Astrocyte of the cerebellum (primary cell): Measurements from ENCODE around the gene EPHA4.

ENCODE experiments used
- DNase-seq: peaks from one replicate; pipeline ENCODE4 v3.0.0-alpha.2; 2011; ENCODE audit warnings: low read depth
- H3K4me3 ChIP-seq: 2 replicates; pipeline ENCODE4 v1.5.1; 2011; ENCODE audit warnings: mild to moderate bottlenecking, low read depth, low read length, moderate library complexity
- in situ Hi-C: cut with HindIII; loops from 2 replicates; pipeline ENCODE4 v1.10.0; 2017; ENCODE audit warnings: low sequenced_read_pairs
- TF ChIP-seq, protein P1 (sequence below): IDR thresholded peaks from 2 replicates; pipeline ENCODE4 v1.5.1; 2012; ENCODE audit warnings: low read length, low read depth, moderate library complexity, mild to moderate bottlenecking; ENCODE audit errors: missing control alignments

EPHA4 gene

DNA sequence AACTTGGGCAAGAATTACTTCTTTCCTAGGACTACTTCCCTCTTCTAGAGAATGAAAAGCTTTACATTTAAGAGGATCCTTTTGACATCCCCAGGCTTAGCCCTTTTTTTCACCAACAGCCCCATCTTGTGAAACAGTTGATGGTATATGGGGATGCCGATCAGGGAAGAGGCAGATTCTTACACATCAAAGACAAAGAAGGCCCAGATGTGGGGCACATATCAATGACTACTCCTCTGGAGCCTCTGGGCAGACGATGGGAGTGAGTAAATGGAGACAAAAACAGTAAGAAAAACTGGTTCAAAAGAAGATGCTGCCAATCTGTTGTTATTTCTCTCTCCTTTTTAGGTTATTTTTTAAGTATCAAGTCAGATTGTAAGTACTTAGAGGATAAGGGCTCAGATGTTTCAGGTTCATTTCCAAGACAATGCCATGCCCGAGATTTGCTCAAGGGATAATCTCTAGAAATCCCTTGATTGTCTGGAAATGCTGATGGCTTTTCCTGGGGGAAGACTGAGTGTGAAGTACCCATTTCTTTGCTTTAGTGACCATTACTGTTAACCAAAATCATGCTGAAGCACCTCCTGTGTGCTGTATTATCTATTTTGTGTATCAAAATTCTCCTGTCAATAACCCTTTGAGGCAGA, 117.5 kb downstream of the EPHA4 start:
- TF ChIP-seq, protein P1, sequence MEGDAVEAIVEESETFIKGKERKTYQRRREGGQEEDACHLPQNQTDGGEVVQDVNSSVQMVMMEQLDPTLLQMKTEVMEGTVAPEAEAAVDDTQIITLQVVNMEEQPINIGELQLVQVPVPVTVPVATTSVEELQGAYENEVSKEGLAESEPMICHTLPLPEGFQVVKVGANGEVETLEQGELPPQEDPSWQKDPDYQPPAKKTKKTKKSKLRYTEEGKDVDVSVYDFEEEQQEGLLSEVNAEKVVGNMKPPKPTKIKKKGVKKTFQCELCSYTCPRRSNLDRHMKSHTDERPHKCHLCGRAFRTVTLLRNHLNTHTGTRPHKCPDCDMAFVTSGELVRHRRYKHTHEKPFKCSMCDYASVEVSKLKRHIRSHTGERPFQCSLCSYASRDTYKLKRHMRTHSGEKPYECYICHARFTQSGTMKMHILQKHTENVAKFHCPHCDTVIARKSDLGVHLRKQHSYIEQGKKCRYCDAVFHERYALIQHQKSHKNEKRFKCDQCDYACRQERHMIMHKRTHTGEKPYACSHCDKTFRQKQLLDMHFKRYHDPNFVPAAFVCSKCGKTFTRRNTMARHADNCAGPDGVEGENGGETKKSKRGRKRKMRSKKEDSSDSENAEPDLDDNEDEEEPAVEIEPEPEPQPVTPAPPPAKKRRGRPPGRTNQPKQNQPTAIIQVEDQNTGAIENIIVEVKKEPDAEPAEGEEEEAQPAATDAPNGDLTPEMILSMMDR = no peak
- DNase-seq = no peak
- no peak overlapping the region for H3K4me3 ChIP-seq
- in situ Hi-C loops = no loop called here

DNA sequence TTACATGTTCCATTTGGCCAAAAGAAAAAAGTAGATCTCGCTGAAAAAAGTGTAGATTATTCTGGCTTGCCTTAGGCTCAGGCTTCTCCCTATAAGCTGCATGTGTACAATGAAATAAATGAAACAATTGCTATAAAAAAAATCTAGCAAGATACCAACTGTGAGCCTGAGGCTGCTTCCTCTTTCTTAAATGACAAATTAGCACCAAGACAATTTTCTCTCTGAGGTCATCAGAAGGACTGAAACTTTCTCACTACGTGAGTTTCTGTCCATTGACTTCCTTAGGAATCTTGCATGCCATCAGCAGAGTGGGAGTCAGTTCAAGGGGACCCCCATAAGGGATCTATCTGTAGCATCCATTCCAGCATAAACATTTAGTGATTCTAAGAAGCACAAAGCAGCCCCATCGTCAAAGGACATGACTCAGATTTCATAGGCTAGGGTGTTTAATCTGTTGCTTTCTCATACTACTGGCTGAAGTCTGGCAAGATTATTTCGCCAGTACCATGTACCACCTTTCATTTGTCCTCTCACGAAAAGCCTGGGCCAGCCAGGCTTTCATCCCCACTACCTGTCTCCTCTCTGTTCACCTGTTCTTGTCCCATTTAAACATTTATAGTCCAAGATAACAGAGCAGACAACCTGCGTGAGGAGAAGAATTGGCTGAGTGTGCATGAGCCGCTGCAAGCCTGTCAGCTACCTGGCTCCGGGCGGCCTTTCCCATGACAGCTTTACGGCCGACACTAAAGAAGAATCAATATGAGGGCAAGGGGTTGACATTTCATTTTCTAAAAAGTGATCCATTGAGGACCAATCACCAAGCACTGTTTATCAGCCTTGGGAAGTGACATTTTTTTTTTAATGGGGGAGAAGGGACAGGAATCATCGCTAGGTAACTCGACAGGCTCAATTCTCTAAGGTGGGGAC, 120.0 kb downstream of the EPHA4 start:
- no peak overlapping the region for H3K4me3 ChIP-seq
- TF ChIP-seq, protein P1 = no peak
- DNase-seq = no peak
- in situ Hi-C loops = no loop called here

DNA sequence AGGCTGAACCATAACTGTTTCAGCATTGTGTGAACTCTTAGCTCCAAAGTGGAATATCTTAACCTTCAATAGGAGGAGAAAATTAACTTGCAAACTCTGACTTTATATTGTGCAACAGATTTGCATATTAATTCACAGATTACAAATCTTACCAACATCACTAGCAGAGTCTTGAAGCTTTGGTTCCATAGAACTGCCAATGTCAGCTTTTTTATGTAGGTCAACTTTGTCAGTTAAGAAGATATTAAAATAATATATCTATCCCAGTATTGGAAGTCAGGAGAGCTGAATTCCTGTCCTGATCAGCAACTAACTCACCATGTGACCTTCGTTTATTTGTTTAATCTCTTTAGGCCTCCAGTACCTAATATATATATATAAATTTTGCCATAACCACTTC, 121.8 kb downstream of the EPHA4 start:
- no peak overlapping the region for H3K4me3 ChIP-seq
- TF ChIP-seq, protein P1 = no peak
- in situ Hi-C loops = no loop called here
- no peak for DNase-seq

DNA sequence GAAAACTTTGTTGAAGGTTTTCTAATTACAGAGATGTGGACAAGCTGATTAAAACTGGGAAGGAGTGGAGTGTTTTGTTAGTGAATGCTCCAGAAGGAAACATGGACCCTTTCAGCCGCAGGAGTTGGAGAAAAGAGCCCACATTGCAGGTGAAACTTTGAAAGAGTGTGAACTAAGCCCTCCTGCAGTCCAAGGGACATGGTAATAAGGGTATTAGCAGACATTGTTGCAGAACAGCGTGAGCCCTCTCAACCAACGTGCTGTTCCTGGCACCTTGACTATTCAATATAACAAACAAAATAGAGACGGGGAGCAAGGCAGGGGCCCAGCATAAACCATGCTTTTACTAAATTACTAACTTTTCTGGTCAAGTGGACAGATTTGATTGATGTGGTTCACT, 122.7 kb downstream of the EPHA4 start:
- in situ Hi-C loops = no loop called here
- no peak for DNase-seq
- no peak overlapping the region for H3K4me3 ChIP-seq
- TF ChIP-seq, protein P1 = no peak

DNA sequence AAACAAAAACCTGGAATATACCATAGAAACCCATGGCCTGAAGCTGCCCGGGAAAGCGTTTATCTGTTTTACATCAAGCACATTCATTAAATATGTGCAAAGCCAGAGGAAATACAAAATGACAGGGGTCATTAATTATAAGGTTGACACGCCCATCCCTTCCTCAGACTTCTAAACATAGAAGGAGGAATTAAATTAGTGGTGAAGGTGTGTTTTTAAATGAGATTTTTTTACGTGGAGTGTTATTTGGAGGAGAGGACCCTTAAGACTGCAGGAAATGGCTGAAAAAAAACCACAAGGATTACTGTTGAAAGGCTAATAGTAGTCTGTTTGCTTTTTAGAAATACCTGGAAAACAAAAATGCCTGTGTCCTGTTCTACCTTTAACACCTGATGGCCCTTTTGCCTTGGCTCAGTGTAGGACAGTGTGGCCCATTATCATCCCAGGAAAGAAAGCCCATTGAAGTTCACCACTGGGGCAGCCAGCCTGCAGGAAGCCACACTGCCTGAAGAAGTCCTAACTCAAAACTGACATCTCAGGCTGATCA, 123.2 kb downstream of the EPHA4 start:
- in situ Hi-C loops = no loop called here

More for the DNA sequence above, 123.2 kb downstream of the EPHA4 start:
- no peak overlapping the region for H3K4me3 ChIP-seq
- TF ChIP-seq, protein P1 = no peak
- no peak for DNase-seq
